ENCODE measurements around the gene TBCK.

GRCh38 chr4:106245176-106245575 is 70.8 kb downstream of the TBCK start:
- no peak for TF ChIP-seq CTCF (conservative IDR thresholded peaks at IDR 0.05; ENCODE audit: low read length)
- no peak for TF ChIP-seq EZH2phosphoT487 (IDR thresholded peaks at IDR 0.05; ENCODE audit: borderline replicate concordance, low read depth, low read length)

All from OCI-LY7 (cell line).